Caco-2 (cell line): ENCODE measurements around the gene FREY1. TPM values are rescaled to one million over a fixed set of nuclear protein-coding genes. Genes with fewer than 3 reads are reported as not detected.

Experiments
- BruUV-seq: library from RNA; stranded (reverse); fragments of 400-500 nt; replicated peaks from 2 replicates; lab custom pipeline; 2021; lab: Mats Ljungman, UMichigan
- CTCF ChIA-PET: fragments of 300-600 bp; sonication (Branson Sonifier 250); formaldehyde crosslinking; loops from one replicate; lab custom pipeline; 2022; ENCODE audit warnings: antibody characterized with exemption; lab: Charles Lee
- POLR2A ChIA-PET: fragments of 300-600 bp; sonication (Branson Sonifier 250); formaldehyde crosslinking; loops from one replicate; lab custom pipeline; 2022; ENCODE audit warnings: antibody characterized with exemption; lab: Charles Lee
- DNase-seq, 2 experiments: peaks; one replicate each; pipeline versions ENCODE4 v3.0.0 to v3.0.0-alpha.2; 2020 to 2022
- H3K27me3 ChIP-seq: replicated peaks from 2 replicates; pipeline ENCODE4 v1.6.0; 2011; ENCODE audit warnings: low read length; ENCODE audit not compliant: control insufficient read depth, insufficient read depth
- H3K36me3 ChIP-seq: 2 replicates; pipeline ENCODE4 v1.5.1; 2011; ENCODE audit warnings: low read length; ENCODE audit not compliant: control insufficient read depth, insufficient read depth
- H3K4me1 ChIP-seq: fragments of 250-450 bp; sonication (Bioruptor Pico); 2 replicates; pipeline ENCODE4 v1.5.1; 2020; ENCODE audit warnings: mild to moderate bottlenecking
- H3K4me3 ChIP-seq: 2 replicates; pipeline ENCODE4 v1.5.1; 2011; ENCODE audit warnings: low read depth, mild to moderate bottlenecking, control low read depth, low read length
- H3K9me3 ChIP-seq: fragments of 250-450 bp; sonication (Bioruptor Pico); 2 replicates; pipeline ENCODE4 v1.5.1; 2020; ENCODE audit warnings: mild to moderate bottlenecking, moderate library complexity
- H3K27ac Mint-ChIP-seq: one replicate; pipeline ENCODE4 v1.8.0; 2022; ENCODE audit warnings: mixed read lengths; ENCODE audit not compliant: unreplicated experiment
- H3K27me3 Mint-ChIP-seq: one replicate; pipeline ENCODE4 v1.8.0; 2022; ENCODE audit warnings: mixed read lengths; ENCODE audit not compliant: insufficient read depth, unreplicated experiment
- H3K36me3 Mint-ChIP-seq: one replicate; pipeline ENCODE4 v1.8.0; 2022; ENCODE audit warnings: mild to moderate bottlenecking, mixed read lengths; ENCODE audit not compliant: insufficient read depth, unreplicated experiment
- H3K4me1 Mint-ChIP-seq: one replicate; pipeline ENCODE4 v1.8.0; 2022; ENCODE audit warnings: low read depth, mixed read lengths; ENCODE audit not compliant: unreplicated experiment
- H3K4me3 Mint-ChIP-seq: one replicate; pipeline ENCODE4 v1.8.0; 2022; ENCODE audit warnings: mild to moderate bottlenecking, moderate library complexity, mixed read lengths; ENCODE audit not compliant: unreplicated experiment
- H3K9me3 Mint-ChIP-seq: one replicate; pipeline ENCODE4 v1.8.0; 2022; ENCODE audit warnings: mixed read lengths; ENCODE audit not compliant: unreplicated experiment
- CTCF ChIP-seq, 2 experiments: fragments of 200-600 bp in 1 of 2; IDR thresholded peaks; 1 replicate in 1 of 2; 2 replicates in 1 of 2; pipeline versions ENCODE4 v1.5.1 to v1.8.0; 2011 to 2022; ENCODE audit warnings: antibody characterized with exemption in 1 of 2, control low read depth in 1 of 2, inconsistent platforms in 1 of 2, low read depth in 1 of 2, low read length in 1 of 2, mild to moderate bottlenecking in 1 of 2, moderate library complexity in 1 of 2; ENCODE audit not compliant: insufficient read depth in 1 of 2, severe bottlenecking in 1 of 2, unreplicated experiment in 1 of 2
- intact Hi-C: fragments of 100-400 bp; cut with micrococcal nuclease; formaldehyde crosslinking; loops from one replicate; pipeline ENCODE4 v1.10.0; 2022; ENCODE audit not compliant: unreplicated experiment
- total RNA-seq: library from RNA; stranded (reverse); gene quantifications from 2 replicates; pipeline ENCODE4 v1.2.3, GENCODE V29; 2022

FREY1 gene
- total RNA-seq, 1 experiment from 2014 or later: 1.2 TPM

DNA sequence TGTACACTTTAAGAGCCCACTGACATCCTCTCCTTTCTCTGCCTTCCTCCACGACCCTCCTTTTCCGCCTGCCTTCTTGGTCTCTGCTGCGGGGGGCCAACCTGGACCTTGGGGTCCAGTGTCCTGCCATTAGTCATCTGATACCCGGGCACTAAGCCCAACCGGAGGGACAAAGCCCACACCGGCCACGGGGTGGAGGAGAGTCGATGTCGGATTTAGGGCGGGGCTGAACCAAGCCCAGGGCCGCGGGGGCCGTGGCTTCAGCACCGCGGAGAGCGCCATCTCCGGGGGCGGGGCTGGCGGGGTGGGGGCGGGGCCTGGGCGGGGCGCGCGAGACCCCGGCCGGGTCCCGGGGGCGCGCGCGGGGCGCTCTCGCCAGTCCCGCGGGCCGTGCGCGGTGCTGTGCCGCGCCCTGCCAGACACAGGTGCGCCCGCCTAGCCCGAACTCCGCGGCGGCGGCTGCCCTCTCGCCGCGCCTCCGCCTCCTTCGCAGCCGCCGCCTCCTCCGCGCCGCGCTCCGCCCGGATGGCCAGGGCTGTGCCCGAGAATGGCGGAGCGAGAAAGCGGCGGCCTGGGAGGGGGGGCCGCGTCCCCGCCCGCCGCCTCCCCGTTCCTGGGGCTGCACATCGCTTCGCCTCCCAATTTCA is 21.7 kb downstream of the FREY1 start, which contains the start of gene MAPK8IP1:
MAPK8IP1 (plus strand) TSS at position 378 of the 647 bp plus-strand sequence; CDS start at position 548, 170 bp downstream.
- peak within 1 kb of the TSS; percentile 56 for H3K4me3 ChIP-seq
- TF ChIP-seq CTCF (IDR thresholded peaks at IDR 0.05; ENCODE audit: insufficient read depth in 1 of 2, low read depth in 1 of 2, low read length in 1 of 2, severe bottlenecking in 1 of 2, unreplicated experiment in 1 of 2): peak in 1 of 2 experiments; percentile 10
- no peaks in the 10 kb centered on the region for H3K27me3 Mint-ChIP-seq
- H3K27ac Mint-ChIP-seq: peak within 1 kb of the TSS; percentile 43
- no peaks in the 10 kb centered on the region for H3K9me3 ChIP-seq
- no TSS peak for BruUV-seq
- intact Hi-C loops: loop anchor here (1.0 kb wide), 2 partner anchors 14 to 38 kb away; partner anchors contain the start of gene CRY2
- H3K27me3 ChIP-seq: no peaks in the 10 kb centered on the region
- H3K4me1 Mint-ChIP-seq: no peaks in the 10 kb centered on the region
- H3K36me3 ChIP-seq: no peaks in the 10 kb centered on the region
- peak within 1 kb of the TSS; percentile 63 for H3K4me3 Mint-ChIP-seq
- no peaks in the 10 kb centered on the region for H3K9me3 Mint-ChIP-seq
- POLR2A ChIA-PET: interaction anchor here (0.5 kb wide), 1 partner anchor 151 kb away, joined by 3 read pairs; no protein-coding TSS in a partner anchor
- peaks cover 10% of the 10 kb centered on the region for H3K36me3 Mint-ChIP-seq
- H3K4me1 ChIP-seq: peaks cover 4% of the 10 kb centered on the region; the same call in 1 of the 2 replicates
- CTCF ChIA-PET: no interaction called here
- peak; percentile 67 to 79 for DNase-seq

- H3K4me1 ChIP-seq: peaks cover 8% of the 10 kb centered on the region; the same call in 1 of the 2 replicates
- peak overlapping the region; percentile 63 for H3K4me3 Mint-ChIP-seq
- no peaks in the 10 kb centered on the region for H3K27me3 ChIP-seq
- H3K9me3 ChIP-seq: no peaks in the 10 kb centered on the region
- no peak overlapping the region; the same call in 1 of the 2 replicates for H3K4me3 ChIP-seq
- H3K36me3 Mint-ChIP-seq: peaks cover 10% of the 10 kb centered on the region
- POLR2A ChIA-PET: interaction anchor here (0.5 kb wide), 1 partner anchor 152 kb away, joined by 3 read pairs; no protein-coding TSS in a partner anchor
- H3K9me3 Mint-ChIP-seq: no peaks in the 10 kb centered on the region
- no peak for DNase-seq
- CTCF ChIA-PET: no interaction called here
- peak overlapping the region; percentile 43 for H3K27ac Mint-ChIP-seq
- no peaks in the 10 kb centered on the region for H3K27me3 Mint-ChIP-seq
- TF ChIP-seq CTCF (IDR thresholded peaks at IDR 0.05; ENCODE audit: insufficient read depth in 1 of 2, low read depth in 1 of 2, low read length in 1 of 2, severe bottlenecking in 1 of 2, unreplicated experiment in 1 of 2): no peak
- no peaks in the 10 kb centered on the region for H3K4me1 Mint-ChIP-seq
- intact Hi-C loops: loop anchor here (1.0 kb wide), 2 partner anchors 15 to 37 kb away; partner anchors contain the start of gene CRY2
- H3K36me3 ChIP-seq: no peaks in the 10 kb centered on the region
- BruUV-seq: no TSS peak
Observed at GRCh38 chr11:45884596-45885185, 22.4 kb downstream of the FREY1 start.

DNA sequence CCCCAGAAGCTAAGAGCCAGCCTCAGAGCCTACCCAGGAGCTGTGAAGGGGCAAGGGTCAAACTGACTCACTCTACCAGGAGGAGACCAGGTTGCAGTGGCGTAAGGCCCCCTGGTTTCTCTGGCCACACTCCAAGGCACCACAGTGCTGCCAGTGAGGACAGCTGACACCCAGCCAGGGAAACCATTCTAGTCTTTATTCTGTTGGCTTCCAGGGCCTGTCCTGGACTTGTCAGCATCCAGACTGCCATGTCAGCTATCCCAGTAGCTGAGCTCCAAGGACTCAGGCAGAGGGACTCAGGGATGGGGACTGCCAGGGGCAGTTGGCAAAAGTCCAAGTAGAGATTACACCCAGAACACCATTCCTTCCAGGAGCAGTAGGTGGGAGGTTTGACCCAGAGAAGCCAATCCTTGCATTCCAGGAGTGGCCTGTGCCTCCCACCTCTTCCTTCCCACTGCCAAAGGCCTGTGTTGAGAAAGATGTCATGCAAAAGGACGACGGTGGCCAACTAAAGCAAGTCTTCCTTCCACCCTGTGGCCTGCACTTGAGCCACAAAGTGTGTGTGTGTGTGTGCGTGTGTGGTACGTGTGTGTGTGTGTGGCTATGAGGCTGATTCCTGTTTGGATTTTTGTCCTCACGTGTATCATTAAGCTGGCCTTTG is 25.2 kb downstream of the FREY1 start:
- DNase-seq: no peak
- Mint-ChIP-seq H3K9me3 (no peaks in the 10 kb centered on the region), H3K27me3 (no peaks in the 10 kb centered on the region), H3K4me3 (no peak overlapping the region), H3K27ac (no peak overlapping the region), H3K4me1 (no peaks in the 10 kb centered on the region), H3K36me3 (peaks cover 10% of the 10 kb centered on the region)
- no peaks in the 10 kb centered on the region for H3K9me3 ChIP-seq
- H3K4me3 ChIP-seq: no peak overlapping the region
- BruUV-seq: no TSS peak
- ChIA-PET CTCF (interaction anchor here (0.6 kb wide), 1 partner anchor 147 kb away, joined by 3 read pairs; no protein-coding TSS in a partner anchor), POLR2A (interaction anchor here (0.6 kb wide), 1 partner anchor 55 kb away, joined by 3 read pairs; no protein-coding TSS in a partner anchor)
- H3K4me1 ChIP-seq: peaks cover 12% of the 10 kb centered on the region; the same call in 1 of the 2 replicates
- peaks cover 3% of the 10 kb centered on the region for H3K36me3 ChIP-seq
- intact Hi-C loops: no loop called here
- no peaks in the 10 kb centered on the region for H3K27me3 ChIP-seq
- TF ChIP-seq CTCF (IDR thresholded peaks at IDR 0.05; ENCODE audit: insufficient read depth in 1 of 2, low read depth in 1 of 2, low read length in 1 of 2, severe bottlenecking in 1 of 2, unreplicated experiment in 1 of 2): no peak
